ENCODE results near the gene ZP1. TPM values are rescaled to one million over a fixed set of nuclear protein-coding genes. Genes with fewer than 3 reads are reported as not detected.

Gene ZP1
- total and polyA plus RNA-seq, 2 of the 13 experiments (the other 11 are each of a cell fraction or from before 2014, with no cell fraction given), result 0.16 TPM; not detected in 1

- TF ChIP-seq ZBTB4 (CRISPR knock-in tag; IDR thresholded peaks at IDR 0.05; ENCODE audit: borderline replicate concordance) (peak; percentile 65; the same call in 1 of the 2 replicates), ZNF878 (CRISPR knock-in tag; IDR thresholded peaks at IDR 0.05) (peak; percentile 48; the same call in 1 of the 2 replicates), SRSF9 (IDR thresholded peaks at IDR 0.05; ENCODE audit: borderline replicate concordance, insufficient read depth, low read depth, low read length, poor library complexity, severe bottlenecking) (no peak), PCBP1 (IDR thresholded peaks at IDR 0.05; ENCODE audit: borderline replicate concordance, low read depth, low read length) (peak; percentile 86; the same call in 1 of the 2 replicates), ZNF784 (CRISPR knock-in tag; IDR thresholded peaks at IDR 0.05; ENCODE audit: borderline replicate concordance) (peak; percentile 97), CHD4 (IDR thresholded peaks at IDR 0.05; ENCODE audit: borderline replicate concordance, low read length) (no peak), MXD1 (CRISPR knock-in tag; IDR thresholded peaks at IDR 0.05) (peak; percentile 100), CC2D1A (CRISPR knock-in tag; IDR thresholded peaks at IDR 0.05) (no peak), ZNF263 (CRISPR knock-in tag; IDR thresholded peaks at IDR 0.05) (peak; percentile 34; the same call in 1 of the 2 replicates), TARDBP (CRISPR knock-in tag; IDR thresholded peaks at IDR 0.05) (peak; percentile 86), NCOR1 (IDR thresholded peaks at IDR 0.05; ENCODE audit: borderline replicate concordance, low read length) (no peak), ZNF775 (CRISPR knock-in tag; IDR thresholded peaks at IDR 0.05; ENCODE audit: borderline replicate concordance) (no peak), ZNF713 (CRISPR knock-in tag; IDR thresholded peaks at IDR 0.05) (no peak), LCORL (IDR thresholded peaks at IDR 0.05) (no peak), LCORL (CRISPR knock-in tag; IDR thresholded peaks at IDR 0.05) (peak; percentile 82), ZNF296 (CRISPR knock-in tag; conservative IDR thresholded peaks at IDR 0.05) (no peak), MAX (IDR thresholded peaks at IDR 0.05) (peak; percentile 100), ZNF326 (CRISPR knock-in tag; IDR thresholded peaks at IDR 0.05; ENCODE audit: borderline replicate concordance) (no peak), ZNF431 (CRISPR knock-in tag; IDR thresholded peaks at IDR 0.05; ENCODE audit: borderline replicate concordance, low read depth) (no peak)
- TF ChIP-seq, protein P1, sequence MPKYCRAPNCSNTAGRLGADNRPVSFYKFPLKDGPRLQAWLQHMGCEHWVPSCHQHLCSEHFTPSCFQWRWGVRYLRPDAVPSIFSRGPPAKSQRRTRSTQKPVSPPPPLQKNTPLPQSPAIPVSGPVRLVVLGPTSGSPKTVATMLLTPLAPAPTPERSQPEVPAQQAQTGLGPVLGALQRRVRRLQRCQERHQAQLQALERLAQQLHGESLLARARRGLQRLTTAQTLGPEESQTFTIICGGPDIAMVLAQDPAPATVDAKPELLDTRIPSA (CRISPR knock-in tag; IDR thresholded peaks at IDR 0.05; ENCODE audit: borderline replicate concordance), result no peak
- TF ChIP-seq, protein P2, sequence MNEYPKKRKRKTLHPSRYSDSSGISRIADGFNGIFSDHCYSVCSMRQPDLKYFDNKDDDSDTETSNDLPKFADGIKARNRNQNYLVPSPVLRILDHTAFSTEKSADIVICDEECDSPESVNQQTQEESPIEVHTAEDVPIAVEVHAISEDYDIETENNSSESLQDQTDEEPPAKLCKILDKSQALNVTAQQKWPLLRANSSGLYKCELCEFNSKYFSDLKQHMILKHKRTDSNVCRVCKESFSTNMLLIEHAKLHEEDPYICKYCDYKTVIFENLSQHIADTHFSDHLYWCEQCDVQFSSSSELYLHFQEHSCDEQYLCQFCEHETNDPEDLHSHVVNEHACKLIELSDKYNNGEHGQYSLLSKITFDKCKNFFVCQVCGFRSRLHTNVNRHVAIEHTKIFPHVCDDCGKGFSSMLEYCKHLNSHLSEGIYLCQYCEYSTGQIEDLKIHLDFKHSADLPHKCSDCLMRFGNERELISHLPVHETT (CRISPR knock-in tag; conservative IDR thresholded peaks at IDR 0.05), result peak; percentile 78
Measured at GRCh38 chr11:60841797-60842667, 25.3 kb upstream of the ZP1 start, which contains the start of gene CCDC86 (continued).
